BLaER1 (cell line): ENCODE results near the gene MINK1.
"Not testable (repeated sequence)": the region's sequence is repeated elsewhere in the genome, so short reads cannot be mapped to it uniquely, and the experiment has no call there.

Source experiments
- H3K27ac ChIP-seq: shearing (Covaris generic); formaldehyde crosslinking; 2 replicates; pipeline ENCODE4 v1.8.1; 2022
- H3K27me3 ChIP-seq: shearing (Covaris generic); formaldehyde crosslinking; 2 replicates; pipeline ENCODE4 v1.8.1; 2022
- H3K36me3 ChIP-seq: shearing (Covaris generic); formaldehyde crosslinking; 2 replicates; pipeline ENCODE4 v1.8.1; 2022
- H3K4me1 ChIP-seq: shearing (Covaris generic); formaldehyde crosslinking; 2 replicates; pipeline ENCODE4 v1.8.1; 2022
- H3K4me2 ChIP-seq: shearing (Covaris generic); formaldehyde crosslinking; 2 replicates; pipeline ENCODE4 v1.8.1; 2022
- H3K4me3 ChIP-seq: shearing (Covaris generic); formaldehyde crosslinking; 2 replicates; pipeline ENCODE4 v1.8.1; 2022
- H3K9ac ChIP-seq: shearing (Covaris generic); formaldehyde crosslinking; 2 replicates; pipeline ENCODE4 v1.8.1; 2022
- H3K9me3 ChIP-seq: shearing (Covaris generic); formaldehyde crosslinking; 2 replicates; pipeline ENCODE4 v1.8.1; 2022
- H4K20me1 ChIP-seq: shearing (Covaris generic); formaldehyde crosslinking; 2 replicates; pipeline ENCODE4 v1.8.1; 2022
- Cebpa-rat ChIP-seq: shearing (Covaris generic); IDR thresholded peaks from 2 replicates; pipeline ENCODE4 v1.8.1; 2022

The MINK1 gene

GRCh38 chr17:4908301-4908700 is 75.2 kb downstream of the MINK1 start:
- Histone ChIP-seq H3K4me2 (peak overlapping the region; percentile 52), H3K27ac (peak overlapping the region; percentile 13), H3K4me3 (no peak overlapping the region), H4K20me1 (no peaks in the 10 kb centered on the region), H3K36me3 (no peaks in the 10 kb centered on the region), H3K27me3 (no peaks in the 10 kb centered on the region), H3K9ac (peak overlapping the region; percentile 21; the same call in 1 of the 2 replicates), H3K9me3 (no peaks in the 10 kb centered on the region), H3K4me1 (peaks cover 34% of the 10 kb centered on the region)
- no peak for TF ChIP-seq Cebpa-rat

- no peaks in the 10 kb centered on the region for H3K9me3 ChIP-seq
- peak overlapping the region; percentile 52 for H3K4me2 ChIP-seq
- no peaks in the 10 kb centered on the region for H3K27me3 ChIP-seq
- H3K36me3 ChIP-seq = no peaks in the 10 kb centered on the region
- no peak for TF ChIP-seq Cebpa-rat
- H3K4me1 ChIP-seq = peaks cover 30% of the 10 kb centered on the region
- peak overlapping the region; percentile 56 for H3K27ac ChIP-seq
- H4K20me1 ChIP-seq = no peaks in the 10 kb centered on the region
- peak overlapping the region; percentile 21; the same call in 1 of the 2 replicates for H3K9ac ChIP-seq
- no peak overlapping the region for H3K4me3 ChIP-seq
Measured at GRCh38 chr17:4908711-4909496, 75.8 kb downstream of the MINK1 start.

DNA sequence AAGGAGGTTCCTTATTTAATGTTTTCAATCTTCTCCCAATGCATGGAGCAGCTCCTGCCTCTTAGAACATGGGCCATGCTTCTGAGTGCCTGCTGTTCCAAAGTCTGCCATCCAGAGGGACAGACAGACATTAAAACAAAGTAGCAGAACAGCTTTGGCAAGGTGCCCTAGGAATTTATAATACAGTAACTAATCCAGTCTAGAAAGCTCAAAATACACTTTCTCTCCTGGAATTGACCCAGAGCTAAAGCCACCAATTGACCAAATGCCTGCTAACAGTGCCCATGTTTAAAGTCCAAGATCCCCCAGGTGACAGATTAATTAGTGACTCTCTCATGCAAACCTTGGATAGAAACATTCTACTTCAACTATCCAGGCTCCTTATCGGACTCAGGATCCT is 80.9 kb downstream of the MINK1 start:
- H3K4me3 ChIP-seq = no peak overlapping the region
- no peak overlapping the region for H3K9ac ChIP-seq
- H3K27ac ChIP-seq = no peak overlapping the region
- H3K36me3 ChIP-seq = no peaks in the 10 kb centered on the region
- H3K27me3 ChIP-seq = no peaks in the 10 kb centered on the region
- H3K9me3 ChIP-seq = no peaks in the 10 kb centered on the region
- TF ChIP-seq Cebpa-rat = no peak
- peaks cover 17% of the 10 kb centered on the region for H3K4me1 ChIP-seq
- no peaks in the 10 kb centered on the region for H4K20me1 ChIP-seq
- no peak overlapping the region for H3K4me2 ChIP-seq

DNA sequence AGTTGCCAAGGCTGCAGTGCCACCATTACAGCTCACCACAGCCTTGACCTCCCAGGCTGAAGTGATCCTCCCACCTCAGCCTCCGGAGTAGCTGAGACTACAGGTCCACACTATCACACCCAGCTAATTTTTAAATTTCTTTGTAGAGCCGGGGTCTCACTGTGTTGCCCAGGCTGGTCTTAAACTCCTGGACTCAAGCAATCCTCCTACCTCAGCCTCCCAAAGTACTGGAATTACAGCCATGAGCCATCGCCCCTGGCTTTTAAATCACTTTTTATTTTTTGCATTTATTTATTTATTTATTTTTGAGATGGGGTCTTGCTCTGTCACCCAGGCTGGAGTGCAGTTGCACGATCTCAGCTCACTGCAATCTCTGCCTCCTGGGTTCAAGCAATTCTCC is 81.4 kb downstream of the MINK1 start:
- H3K36me3 ChIP-seq, H4K20me1 ChIP-seq, H3K9me3 ChIP-seq, H3K4me3 ChIP-seq, H3K4me2 ChIP-seq, H3K27ac ChIP-seq, H3K27me3 ChIP-seq, H3K9ac ChIP-seq: not testable (repeated sequence)
- peaks cover 12% of the 10 kb centered on the region for H3K4me1 ChIP-seq

DNA sequence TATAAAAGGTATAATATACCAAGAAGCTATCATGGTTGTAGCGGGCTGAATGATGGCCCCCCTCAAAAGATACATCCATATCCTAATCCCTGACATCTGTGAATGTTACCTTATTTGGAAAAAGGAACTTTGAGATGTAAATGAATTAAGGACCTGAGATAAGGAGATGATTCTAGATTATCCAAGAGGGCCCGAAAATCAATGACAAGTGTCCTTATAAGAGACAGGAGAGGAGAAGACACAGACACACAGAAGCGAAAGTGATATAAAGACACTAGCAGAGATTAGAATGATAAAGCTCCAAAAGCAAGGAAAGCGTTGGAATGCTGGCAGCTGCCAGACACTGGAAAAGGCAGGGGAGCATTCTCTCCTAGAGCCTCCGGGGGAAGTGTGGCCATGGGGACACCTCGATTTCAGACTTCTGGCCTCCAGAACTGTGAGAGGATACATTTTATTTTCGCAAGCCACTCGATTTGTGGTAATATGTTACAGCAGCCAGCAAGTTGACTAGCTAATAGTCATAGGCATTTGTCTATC is 86.4 kb downstream of the MINK1 start:
- no peaks in the 10 kb centered on the region for H3K36me3 ChIP-seq
- no peak overlapping the region for H3K27ac ChIP-seq
- H3K9me3 ChIP-seq = no peaks in the 10 kb centered on the region
- no peaks in the 10 kb centered on the region for H4K20me1 ChIP-seq
- no peak overlapping the region for H3K9ac ChIP-seq
- H3K27me3 ChIP-seq = no peaks in the 10 kb centered on the region
- H3K4me1 ChIP-seq = no peaks in the 10 kb centered on the region
- no peak overlapping the region for H3K4me3 ChIP-seq
- no peak for TF ChIP-seq Cebpa-rat
- no peak overlapping the region for H3K4me2 ChIP-seq

- no peak overlapping the region for H3K9ac ChIP-seq
- no peaks in the 10 kb centered on the region for H3K9me3 ChIP-seq
- no peak for TF ChIP-seq Cebpa-rat
- no peaks in the 10 kb centered on the region for H3K4me1 ChIP-seq
- no peaks in the 10 kb centered on the region for H3K36me3 ChIP-seq
- no peaks in the 10 kb centered on the region for H3K27me3 ChIP-seq
- H4K20me1 ChIP-seq = no peaks in the 10 kb centered on the region
- H3K4me3 ChIP-seq = no peak overlapping the region
- H3K4me2 ChIP-seq = no peak overlapping the region
- no peak overlapping the region for H3K27ac ChIP-seq
Measured at GRCh38 chr17:4920351-4921048, 87.4 kb downstream of the MINK1 start.

GRCh38 chr17:4921320-4921719 is 88.2 kb downstream of the MINK1 start:
- Histone ChIP-seq H3K9ac (no peak overlapping the region), H3K4me3 (no peak overlapping the region), H3K4me2 (no peak overlapping the region), H3K4me1 (no peaks in the 10 kb centered on the region), H3K27ac (no peak overlapping the region), H3K9me3 (no peaks in the 10 kb centered on the region), H3K27me3 (no peaks in the 10 kb centered on the region), H3K36me3 (0 out of 2 replicates have a peak, but pooled peaks cover under 1% of the 10 kb centered on the region), H4K20me1 (no peaks in the 10 kb centered on the region)
- no peak for TF ChIP-seq Cebpa-rat

- H3K4me1 ChIP-seq, H4K20me1 ChIP-seq, H3K9ac ChIP-seq, H3K27ac ChIP-seq, H3K4me3 ChIP-seq, H3K9me3 ChIP-seq, H3K27me3 ChIP-seq, H3K4me2 ChIP-seq: not testable (repeated sequence)
- H3K36me3 ChIP-seq = peaks cover 32% of the 10 kb centered on the region
Measured at GRCh38 chr17:4926577-4927335, 93.6 kb downstream of the MINK1 start.

DNA sequence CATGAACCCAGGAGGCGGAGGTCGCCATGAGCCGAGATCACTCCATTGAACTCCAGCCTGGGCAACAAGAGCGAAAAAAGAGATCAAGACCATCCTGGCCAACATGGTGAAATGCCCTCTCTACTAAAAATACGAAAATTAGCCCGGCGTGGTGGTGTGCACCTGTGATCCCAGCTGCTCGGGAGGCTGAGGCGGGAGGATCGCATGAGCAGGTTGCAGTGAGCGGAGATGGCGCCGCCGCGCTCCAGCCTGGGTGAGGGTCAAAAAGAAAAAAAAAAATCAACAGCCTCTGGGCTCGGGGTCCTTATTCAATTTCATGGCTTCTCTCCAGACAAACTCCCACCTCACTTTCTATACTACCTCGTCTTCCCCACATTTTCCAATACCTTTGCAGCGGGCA is 95.7 kb downstream of the MINK1 start:
- TF ChIP-seq Cebpa-rat = no peak
- Histone ChIP-seq H3K4me2 (no peak overlapping the region), H3K27ac (no peak overlapping the region), H3K9ac (no peak overlapping the region), H3K27me3 (no peaks in the 10 kb centered on the region), H3K36me3 (peaks cover 32% of the 10 kb centered on the region), H4K20me1 (0 out of 2 replicates have a peak, but pooled peaks cover 4% of the 10 kb centered on the region), H3K4me3 (no peak overlapping the region), H3K4me1 (peaks cover 19% of the 10 kb centered on the region), H3K9me3 (no peaks in the 10 kb centered on the region)
